Panc1 (cell line): ENCODE results near the gene EBF4. TPM values are rescaled to one million over a fixed set of nuclear protein-coding genes. Genes with fewer than 3 reads are reported as not detected.
"Not testable (repeated sequence)": the region's sequence is repeated elsewhere in the genome, so short reads cannot be mapped to it uniquely, and the experiment has no call there.

Source experiments
- ATAC-seq: fragments of 200-7000 bp; cut with Tn5 transposase; 2 replicates; pipeline ENCODE4 v1.9.1; 2020; ENCODE audit warnings: mild to moderate bottlenecking, moderate library complexity
- BruUV-seq: library from RNA; stranded (reverse); fragments of 400-500 nt; replicated peaks from 2 replicates; lab custom pipeline; 2021; lab: Mats Ljungman, UMichigan
- CTCF ChIA-PET: fragments of 300-600 bp; sonication (Branson Sonifier 250); formaldehyde crosslinking; loops from one replicate; lab custom pipeline; 2022; ENCODE audit warnings: antibody characterized with exemption; lab: Charles Lee
- POLR2A ChIA-PET: fragments of 300-600 bp; sonication (Branson Sonifier 250); formaldehyde crosslinking; loops from one replicate; lab custom pipeline; 2022; ENCODE audit warnings: antibody characterized with exemption; lab: Charles Lee
- DNase-seq: peaks from one replicate; pipeline ENCODE4 v3.0.0-alpha.2; 2010; ENCODE audit warnings: low read depth, low spot score
- H3K27ac ChIP-seq: 2 replicates; pipeline ENCODE4 v1.5.1; 2011; ENCODE audit warnings: mild to moderate bottlenecking, low read length, inconsistent platforms
- H3K27me3 ChIP-seq: fragments of 200-500 bp; sonication (Bioruptor generic); 2 replicates; pipeline ENCODE4 v1.6.0; 2014; ENCODE audit warnings: low read length, inconsistent platforms; ENCODE audit not compliant: control insufficient read depth, insufficient read depth
- H3K36me3 ChIP-seq: fragments of 200-500 bp; sonication (Bioruptor generic); 2 replicates; pipeline ENCODE4 v1.5.1; 2014; ENCODE audit warnings: inconsistent platforms, mild to moderate bottlenecking, low read length, moderate library complexity; ENCODE audit not compliant: control insufficient read depth, insufficient read depth
- H3K4me1 ChIP-seq: 2 replicates; pipeline ENCODE4 v1.5.1; 2011; ENCODE audit warnings: inconsistent platforms, mild to moderate bottlenecking, low read length, moderate library complexity; ENCODE audit not compliant: control insufficient read depth, insufficient read depth
- H3K4me3 ChIP-seq, 2 experiments: 2 replicates each; pipeline ENCODE4 v1.5.1; 2011 to 2012; ENCODE audit warnings: low read depth in 2 of 2, low read length in 2 of 2, mild to moderate bottlenecking in 2 of 2, inconsistent platforms in 1 of 2, moderate library complexity in 1 of 2
- H3K9me3 ChIP-seq: fragments of 200-500 bp; sonication (Bioruptor generic); 2 replicates; pipeline ENCODE4 v1.5.1; 2014; ENCODE audit warnings: low read depth, mild to moderate bottlenecking, inconsistent platforms, low read length, moderate library complexity; ENCODE audit not compliant: control insufficient read depth, insufficient read depth
- POLR2AphosphoS5 ChIP-seq: IDR thresholded peaks from 2 replicates; pipeline ENCODE4 v1.6.1; 2012; ENCODE audit warnings: mild to moderate bottlenecking, low read depth, low read length, moderate library complexity
- SIN3A ChIP-seq: IDR thresholded peaks from 2 replicates; pipeline ENCODE4 v1.6.1; 2012; ENCODE audit warnings: low read depth, mild to moderate bottlenecking, low read length, moderate library complexity, borderline replicate concordance; ENCODE audit not compliant: insufficient read depth
- TCF7L2 ChIP-seq: IDR thresholded peaks from 2 replicates; pipeline ENCODE4 v1.6.1; 2011; ENCODE audit warnings: mild to moderate bottlenecking, low read depth, low read length, inconsistent platforms
- in situ Hi-C: cut with HindIII; loops from 2 replicates; pipeline ENCODE4 v1.10.0; 2016; ENCODE audit warnings: low sequenced_read_pairs, low pct_unique_long_range_greater_than_20kb
- intact Hi-C: fragments of 100-400 bp; cut with micrococcal nuclease; formaldehyde crosslinking; loops from one replicate; pipeline ENCODE4 v1.10.0; 2022; ENCODE audit not compliant: unreplicated experiment
- total RNA-seq: library from RNA; stranded (reverse); gene quantifications from one replicate; pipeline ENCODE4 v1.2.1, GENCODE V29; 2021; ENCODE audit not compliant: unreplicated experiment
- TF ChIP-seq, protein P1 (sequence below): fragments of 450-650 bp; IDR thresholded peaks from 2 replicates; pipeline ENCODE4 v1.5.1; 2017; ENCODE audit warnings: mild to moderate bottlenecking
- TF ChIP-seq, protein P2 (sequence below), 2 experiments: IDR thresholded peaks; 2 replicates each; pipeline ENCODE4 v1.6.1; 2011 to 2012; ENCODE audit warnings: low read depth in 2 of 2, control low read depth in 1 of 2, low read length in 1 of 2, mild to moderate bottlenecking in 1 of 2, moderate library complexity in 1 of 2; ENCODE audit not compliant: insufficient read depth in 1 of 2

The EBF4 gene
- total RNA-seq, 1 experiment from 2014 or later, result 6.8 TPM

DNA sequence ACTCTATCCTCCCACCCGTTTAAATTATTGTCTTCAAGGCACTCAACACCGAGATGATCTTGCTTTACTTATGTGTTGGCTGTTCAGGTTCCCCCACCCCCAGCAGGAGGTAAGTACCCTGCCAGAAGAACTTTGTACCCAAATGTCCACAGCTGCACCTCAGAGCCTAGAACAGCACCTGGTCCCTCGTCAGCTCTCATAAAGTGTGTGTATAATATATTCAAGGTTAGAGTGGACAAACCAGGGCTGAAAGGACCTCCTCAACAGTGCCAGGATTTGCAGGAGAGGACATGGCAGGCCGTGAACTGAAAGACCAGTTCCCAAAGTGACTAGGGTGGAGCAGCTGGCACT lies 113.7 kb downstream of the EBF4 start:
- H3K27me3 ChIP-seq, result peaks cover 4% of the 10 kb centered on the region; the same call in 1 of the 2 replicates
- H3K27ac ChIP-seq, result no peak overlapping the region
- BruUV-seq, result no TSS peak
- intact Hi-C loops (no loop called here), in situ Hi-C loops (no loop called here)
- DNase-seq (no peak), ATAC-seq (no peak)
- POLR2A ChIA-PET, result no interaction called here
- TF ChIP-seq SIN3A (no peak), TCF7L2 (no peak), POLR2AphosphoS5 (no peak)
- TF ChIP-seq, protein P1, sequence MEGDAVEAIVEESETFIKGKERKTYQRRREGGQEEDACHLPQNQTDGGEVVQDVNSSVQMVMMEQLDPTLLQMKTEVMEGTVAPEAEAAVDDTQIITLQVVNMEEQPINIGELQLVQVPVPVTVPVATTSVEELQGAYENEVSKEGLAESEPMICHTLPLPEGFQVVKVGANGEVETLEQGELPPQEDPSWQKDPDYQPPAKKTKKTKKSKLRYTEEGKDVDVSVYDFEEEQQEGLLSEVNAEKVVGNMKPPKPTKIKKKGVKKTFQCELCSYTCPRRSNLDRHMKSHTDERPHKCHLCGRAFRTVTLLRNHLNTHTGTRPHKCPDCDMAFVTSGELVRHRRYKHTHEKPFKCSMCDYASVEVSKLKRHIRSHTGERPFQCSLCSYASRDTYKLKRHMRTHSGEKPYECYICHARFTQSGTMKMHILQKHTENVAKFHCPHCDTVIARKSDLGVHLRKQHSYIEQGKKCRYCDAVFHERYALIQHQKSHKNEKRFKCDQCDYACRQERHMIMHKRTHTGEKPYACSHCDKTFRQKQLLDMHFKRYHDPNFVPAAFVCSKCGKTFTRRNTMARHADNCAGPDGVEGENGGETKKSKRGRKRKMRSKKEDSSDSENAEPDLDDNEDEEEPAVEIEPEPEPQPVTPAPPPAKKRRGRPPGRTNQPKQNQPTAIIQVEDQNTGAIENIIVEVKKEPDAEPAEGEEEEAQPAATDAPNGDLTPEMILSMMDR, result no peak
- TF ChIP-seq, protein P2, sequence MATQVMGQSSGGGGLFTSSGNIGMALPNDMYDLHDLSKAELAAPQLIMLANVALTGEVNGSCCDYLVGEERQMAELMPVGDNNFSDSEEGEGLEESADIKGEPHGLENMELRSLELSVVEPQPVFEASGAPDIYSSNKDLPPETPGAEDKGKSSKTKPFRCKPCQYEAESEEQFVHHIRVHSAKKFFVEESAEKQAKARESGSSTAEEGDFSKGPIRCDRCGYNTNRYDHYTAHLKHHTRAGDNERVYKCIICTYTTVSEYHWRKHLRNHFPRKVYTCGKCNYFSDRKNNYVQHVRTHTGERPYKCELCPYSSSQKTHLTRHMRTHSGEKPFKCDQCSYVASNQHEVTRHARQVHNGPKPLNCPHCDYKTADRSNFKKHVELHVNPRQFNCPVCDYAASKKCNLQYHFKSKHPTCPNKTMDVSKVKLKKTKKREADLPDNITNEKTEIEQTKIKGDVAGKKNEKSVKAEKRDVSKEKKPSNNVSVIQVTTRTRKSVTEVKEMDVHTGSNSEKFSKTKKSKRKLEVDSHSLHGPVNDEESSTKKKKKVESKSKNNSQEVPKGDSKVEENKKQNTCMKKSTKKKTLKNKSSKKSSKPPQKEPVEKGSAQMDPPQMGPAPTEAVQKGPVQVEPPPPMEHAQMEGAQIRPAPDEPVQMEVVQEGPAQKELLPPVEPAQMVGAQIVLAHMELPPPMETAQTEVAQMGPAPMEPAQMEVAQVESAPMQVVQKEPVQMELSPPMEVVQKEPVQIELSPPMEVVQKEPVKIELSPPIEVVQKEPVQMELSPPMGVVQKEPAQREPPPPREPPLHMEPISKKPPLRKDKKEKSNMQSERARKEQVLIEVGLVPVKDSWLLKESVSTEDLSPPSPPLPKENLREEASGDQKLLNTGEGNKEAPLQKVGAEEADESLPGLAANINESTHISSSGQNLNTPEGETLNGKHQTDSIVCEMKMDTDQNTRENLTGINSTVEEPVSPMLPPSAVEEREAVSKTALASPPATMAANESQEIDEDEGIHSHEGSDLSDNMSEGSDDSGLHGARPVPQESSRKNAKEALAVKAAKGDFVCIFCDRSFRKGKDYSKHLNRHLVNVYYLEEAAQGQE (IDR thresholded peaks at IDR 0.05; ENCODE audit: insufficient read depth in 1 of 2, low read depth in 2 of 2, low read length in 1 of 2), result no peak
- H3K9me3 ChIP-seq, result no peaks in the 10 kb centered on the region
- no peaks in the 10 kb centered on the region for H3K4me1 ChIP-seq
- CTCF ChIA-PET, result no interaction called here
- no peak overlapping the region for H3K4me3 ChIP-seq
- H3K36me3 ChIP-seq, result no peaks in the 10 kb centered on the region

DNA sequence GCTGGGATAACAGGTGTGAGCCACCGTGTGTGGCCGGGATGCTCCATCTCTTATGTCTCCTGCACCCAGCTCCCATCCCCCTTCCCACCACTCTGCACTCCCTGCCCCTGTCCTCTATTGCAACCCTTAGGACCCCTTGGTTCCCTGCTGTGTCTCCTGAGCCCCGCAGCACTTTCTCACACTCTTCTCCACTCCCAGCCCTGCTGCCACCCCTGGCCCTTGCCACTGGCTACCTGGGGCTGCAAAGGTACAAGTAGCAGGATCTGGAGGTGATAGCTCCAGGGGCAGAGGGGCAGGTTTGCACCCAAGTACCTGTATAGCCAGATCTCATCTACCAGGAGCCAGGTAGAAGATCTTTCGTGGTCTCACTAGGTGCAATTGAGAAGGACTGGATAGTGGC lies 114.4 kb downstream of the EBF4 start:
- Histone ChIP-seq H3K9me3 (peaks cover 2% of the 10 kb centered on the region; the same call in 1 of the 2 replicates), H3K4me3 (no peak overlapping the region), H3K27me3 (peaks cover 4% of the 10 kb centered on the region; the same call in 1 of the 2 replicates), H3K27ac (no peak overlapping the region), H3K36me3 (no peaks in the 10 kb centered on the region), H3K4me1 (no peaks in the 10 kb centered on the region)
- ChIA-PET POLR2A (no interaction called here), CTCF (no interaction called here)
- in situ Hi-C loops (no loop called here), intact Hi-C loops (no loop called here)
- DNase-seq (no peak), ATAC-seq (no peak)
- TF ChIP-seq, protein P1, result no peak
- TF ChIP-seq POLR2AphosphoS5 (no peak), TCF7L2 (no peak)
- TF ChIP-seq, protein P2 (IDR thresholded peaks at IDR 0.05; ENCODE audit: insufficient read depth in 1 of 2, low read depth in 2 of 2, low read length in 1 of 2), result no peak
- no TSS peak for BruUV-seq

DNA sequence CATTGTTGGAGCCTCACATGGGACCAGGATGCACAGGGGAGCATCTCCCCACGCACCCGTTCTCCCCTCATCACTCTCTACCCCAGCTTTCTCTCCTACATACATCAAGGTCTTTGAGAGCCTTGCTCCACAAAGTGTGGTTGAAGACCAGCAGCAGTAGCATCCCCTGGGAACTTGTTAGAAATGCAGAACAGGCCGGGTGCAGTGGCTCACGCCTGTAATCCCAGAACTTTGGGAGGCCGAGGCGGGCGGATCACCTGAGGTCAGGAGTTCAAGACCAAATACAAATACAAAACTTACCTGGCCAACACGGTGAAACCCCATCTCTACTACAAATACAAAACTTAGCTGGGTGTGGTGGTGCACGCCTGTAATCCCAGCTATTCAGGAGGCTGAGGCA lies 115.3 kb downstream of the EBF4 start:
- in situ Hi-C loops, intact Hi-C loops, BruUV-seq, H3K9me3 ChIP-seq, DNase-seq, H3K27me3 ChIP-seq, H3K36me3 ChIP-seq, ATAC-seq, H3K4me3 ChIP-seq, H3K4me1 ChIP-seq, POLR2A ChIA-PET, H3K27ac ChIP-seq: not testable (repeated sequence)
- CTCF ChIA-PET, result interaction anchor here (0.7 kb wide), 1 partner anchor 306 kb away, joined by 6 read pairs; no protein-coding TSS in a partner anchor
